ENCODE results near the gene STC2.
"Not testable (repeated sequence)": the region's sequence is repeated elsewhere in the genome, so short reads cannot be mapped to it uniquely, and the experiment has no call there.

STC2 gene, protein sequence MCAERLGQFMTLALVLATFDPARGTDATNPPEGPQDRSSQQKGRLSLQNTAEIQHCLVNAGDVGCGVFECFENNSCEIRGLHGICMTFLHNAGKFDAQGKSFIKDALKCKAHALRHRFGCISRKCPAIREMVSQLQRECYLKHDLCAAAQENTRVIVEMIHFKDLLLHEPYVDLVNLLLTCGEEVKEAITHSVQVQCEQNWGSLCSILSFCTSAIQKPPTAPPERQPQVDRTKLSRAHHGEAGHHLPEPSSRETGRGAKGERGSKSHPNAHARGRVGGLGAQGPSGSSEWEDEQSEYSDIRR

DNA sequence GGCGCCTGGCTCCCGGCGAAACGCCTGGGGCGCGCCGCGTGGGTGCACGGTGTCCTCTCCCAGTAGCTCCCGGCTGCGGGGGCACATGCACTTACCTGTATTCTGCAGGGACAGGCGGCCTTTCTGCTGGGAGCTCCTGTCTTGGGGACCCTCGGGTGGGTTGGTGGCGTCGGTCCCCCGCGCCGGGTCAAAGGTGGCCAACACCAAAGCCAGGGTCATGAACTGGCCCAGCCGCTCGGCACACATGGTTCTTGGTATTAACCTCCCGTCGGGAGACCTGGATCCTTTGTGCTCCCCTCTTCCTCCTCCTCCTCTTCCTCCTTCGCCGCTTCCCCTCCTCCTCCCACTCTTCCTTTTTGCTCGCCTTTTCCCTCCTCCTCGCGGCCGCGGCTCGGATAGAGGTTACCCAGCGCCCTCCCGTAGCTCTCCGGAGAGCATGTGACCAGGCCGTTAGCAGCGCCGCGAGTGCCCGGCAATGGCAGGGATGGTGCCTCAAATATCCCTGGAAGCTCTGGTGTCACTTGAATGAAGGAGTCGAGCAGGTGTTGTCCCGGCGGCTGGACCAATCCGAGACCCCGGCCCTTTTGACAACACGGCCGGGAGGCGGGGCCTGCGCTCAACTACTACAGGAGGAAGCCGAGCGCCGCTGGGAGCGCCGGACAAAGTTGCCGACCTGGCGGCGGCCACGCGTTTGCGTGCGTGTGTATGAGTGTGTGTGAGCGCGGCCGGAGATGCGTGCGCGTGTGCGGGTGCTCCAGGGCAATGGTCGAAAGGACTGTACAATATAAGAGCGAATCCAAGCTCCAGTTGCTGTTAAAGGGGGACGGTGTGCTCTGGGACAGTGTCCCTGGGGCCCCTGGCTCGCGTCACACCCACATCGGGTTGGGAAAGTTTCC, at the start of gene STC2:
Gene STC2, minus strand, starts transcription at position 467 of the 896 bp plus-strand sequence. Its CDS starts 221 bp downstream, at position 246.
- peak; percentile 67 for DNase-seq

DNA sequence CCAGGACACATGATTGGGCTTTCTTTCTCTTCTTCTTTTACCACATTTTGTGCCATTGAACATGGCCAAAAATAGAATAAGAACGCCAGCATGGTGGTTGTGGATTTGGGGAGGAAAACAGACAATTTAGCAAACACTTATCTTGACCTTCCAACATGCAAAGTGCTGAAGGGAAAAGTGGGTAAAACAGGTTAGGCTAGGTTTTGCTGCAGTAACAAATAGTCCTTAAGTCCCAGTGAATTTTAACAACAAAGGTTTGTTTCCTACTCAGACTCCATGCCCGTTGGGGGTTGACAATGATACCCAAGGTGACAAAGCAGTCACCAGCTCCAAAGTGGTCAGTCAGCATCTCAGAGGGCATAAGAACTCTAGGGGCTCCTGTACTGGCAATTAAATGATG, 43.2 kb upstream of the STC2 start:
- no peak for DNase-seq

DNA sequence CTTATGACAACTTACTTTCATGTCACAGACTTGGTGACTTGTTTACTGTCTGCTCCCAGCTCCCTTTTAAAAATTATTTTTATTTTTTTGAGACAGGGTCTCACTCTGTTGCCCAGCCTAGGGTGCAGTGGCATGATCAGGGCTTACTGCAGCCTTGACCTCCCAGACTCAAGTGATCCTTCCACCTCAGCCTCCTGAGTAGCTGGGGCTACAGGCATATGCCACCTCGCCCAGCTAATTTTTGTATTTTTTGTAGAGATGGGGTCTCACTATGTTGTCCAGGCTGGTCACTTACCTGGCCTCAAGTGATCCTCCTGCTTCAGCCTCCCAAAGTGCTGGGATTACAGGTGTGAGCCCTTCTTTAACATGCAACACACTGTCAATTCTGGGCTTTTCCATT, 35.2 kb upstream of the STC2 start:
- not testable (repeated sequence) for DNase-seq

DNA sequence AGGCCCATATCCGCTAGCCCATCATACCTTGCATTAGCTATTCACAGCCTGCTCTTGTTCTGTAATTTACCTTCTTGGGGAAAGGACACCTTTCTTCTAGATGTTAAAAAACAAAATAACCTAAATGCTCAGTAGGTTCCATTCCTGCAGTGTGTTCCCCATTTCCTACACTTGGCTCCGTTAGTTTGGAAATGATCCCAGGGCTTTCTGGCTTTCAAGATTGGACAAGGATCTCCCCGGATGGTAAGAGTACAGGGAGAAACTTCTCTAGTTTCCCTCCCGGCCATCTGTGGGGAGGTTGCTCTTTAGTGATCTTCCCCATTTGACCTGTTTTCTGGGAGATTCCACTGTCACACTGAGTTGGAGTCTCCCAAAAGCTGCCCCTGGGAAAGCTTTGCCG, 27.3 kb upstream of the STC2 start:
- no peak for DNase-seq

DNA sequence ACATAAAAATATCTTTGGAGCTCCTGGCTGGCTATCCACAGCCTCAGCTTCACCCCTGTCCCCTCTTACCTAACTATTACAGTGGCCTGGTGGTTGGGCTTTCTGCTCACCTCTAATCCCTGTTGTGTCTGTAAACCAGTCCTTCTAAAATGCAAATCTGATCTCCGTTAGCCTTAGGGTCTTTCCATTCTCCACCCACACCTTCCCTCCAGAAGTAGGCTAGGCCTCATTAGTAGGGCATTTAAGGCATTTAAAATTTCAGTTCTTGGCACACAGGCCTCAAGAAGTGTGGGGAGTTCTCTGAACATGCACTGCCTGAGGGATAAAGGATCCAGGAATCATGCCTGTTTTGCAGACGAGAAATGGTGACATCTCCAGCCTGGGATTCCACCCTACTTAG, 26.4 kb upstream of the STC2 start:
- no peak for DNase-seq

DNA sequence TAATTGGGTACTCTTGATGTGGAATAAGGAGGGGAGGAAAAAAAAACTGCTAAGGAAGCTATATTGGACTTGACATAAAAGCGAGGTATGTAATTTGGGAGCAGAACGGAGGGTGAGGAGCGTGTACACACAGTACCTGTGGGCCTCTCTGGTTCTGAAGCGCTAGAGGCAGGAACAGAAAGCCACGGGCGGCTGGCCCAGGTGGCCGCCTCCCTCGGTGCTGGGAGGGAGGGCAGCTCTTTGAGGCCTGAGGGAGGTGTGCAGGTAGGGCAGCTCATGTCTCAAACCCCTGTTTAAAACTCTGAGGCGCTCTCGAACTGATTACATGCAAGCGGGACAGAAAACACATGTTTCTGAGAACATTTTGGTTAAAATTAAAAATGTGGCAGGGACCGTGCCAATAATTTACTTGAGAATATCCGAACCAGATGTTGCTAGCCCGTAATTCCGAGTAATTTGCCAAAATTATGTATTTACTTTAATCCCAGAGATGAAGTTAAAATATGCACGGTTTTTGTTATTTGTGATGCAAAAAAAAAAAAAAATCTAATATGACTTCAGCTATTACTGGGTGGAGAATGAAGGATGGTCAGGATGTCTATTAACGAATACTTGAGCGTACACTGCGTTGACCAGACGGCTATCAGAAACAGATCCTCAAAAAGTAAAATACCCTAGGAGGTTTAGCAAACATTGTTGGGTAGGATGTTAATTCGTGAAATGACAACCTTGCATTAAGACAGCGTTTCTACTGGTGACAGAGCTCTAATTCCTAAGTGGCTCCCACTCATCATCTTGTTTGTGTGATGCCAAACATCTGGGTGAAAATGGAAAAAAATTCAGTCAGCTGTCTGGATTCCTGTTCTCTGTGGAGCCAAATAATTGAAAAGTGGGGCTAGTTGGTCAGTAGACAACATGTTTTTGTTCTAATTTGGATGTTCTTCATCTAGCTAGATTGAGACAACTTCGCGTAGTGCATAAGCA, 24.4 kb upstream of the STC2 start:
- DNase-seq = no peak

DNA sequence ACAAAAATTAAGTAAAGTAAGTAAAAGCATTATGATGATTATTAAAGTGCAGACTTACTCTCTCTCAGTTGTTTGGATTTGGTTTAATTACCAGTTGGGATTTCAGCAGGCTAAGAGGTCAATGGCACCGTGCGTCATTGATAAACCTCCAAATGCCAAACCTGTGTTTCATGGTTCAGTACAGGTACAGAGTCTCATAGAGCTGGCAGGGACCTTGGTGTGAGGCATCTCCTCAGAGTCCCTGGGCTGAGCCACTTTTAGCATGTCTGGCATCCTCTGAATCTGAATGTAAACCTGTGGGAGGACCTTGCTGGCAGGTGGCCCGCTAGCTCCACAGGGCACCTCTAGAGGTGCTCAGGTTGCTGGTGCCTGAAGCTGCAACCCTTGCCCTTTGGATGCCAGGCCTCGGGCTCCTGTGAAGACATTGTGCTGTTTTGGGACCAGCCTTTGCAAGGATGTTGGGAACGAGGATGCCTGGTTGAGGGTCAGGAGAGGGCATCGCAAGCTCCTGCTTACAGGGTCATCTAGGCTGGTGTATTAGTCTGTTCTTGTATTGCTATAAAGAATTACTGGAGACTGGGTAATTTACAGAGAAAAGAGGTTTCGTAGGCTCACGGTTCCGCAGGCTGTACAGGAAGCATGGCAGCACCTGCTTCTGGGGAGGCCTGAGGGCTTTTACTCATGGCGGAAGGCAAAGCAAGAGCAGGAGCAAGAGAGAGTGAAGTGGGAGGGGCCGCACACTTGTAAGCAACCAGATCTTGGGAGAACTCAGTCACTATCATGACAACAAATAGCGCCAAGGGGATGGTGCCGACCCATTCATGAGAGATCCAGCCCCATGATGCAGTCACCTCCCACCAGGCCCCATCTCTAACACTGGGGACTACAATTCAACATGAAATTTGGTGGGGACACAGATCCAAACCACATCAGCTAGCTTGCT, 14.9 kb upstream of the STC2 start:
- DNase-seq = no peak

DNA sequence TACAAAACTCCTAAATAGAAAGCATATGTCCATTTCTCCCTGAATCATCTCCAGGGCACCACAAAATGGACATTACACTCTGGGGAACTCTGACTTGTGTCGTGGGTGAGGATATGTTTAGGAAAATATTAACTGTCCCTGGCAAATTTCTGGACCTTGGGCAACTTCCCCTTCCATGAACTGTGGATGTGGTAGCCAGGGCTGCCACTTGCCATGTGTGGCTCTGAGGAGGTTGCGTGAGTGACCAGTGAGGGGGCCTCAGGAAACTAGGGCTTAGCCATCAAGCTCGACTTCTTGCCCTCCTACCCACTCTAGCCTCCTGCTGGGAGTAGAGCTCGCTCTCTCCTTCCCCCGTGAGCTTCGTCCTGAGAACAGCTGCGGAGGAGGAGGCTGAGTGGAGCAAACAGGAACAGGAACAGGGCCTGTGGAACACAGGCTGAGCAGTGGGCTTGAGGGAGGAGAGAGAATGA, 13.8 kb upstream of the STC2 start:
- DNase-seq = no peak

DNA sequence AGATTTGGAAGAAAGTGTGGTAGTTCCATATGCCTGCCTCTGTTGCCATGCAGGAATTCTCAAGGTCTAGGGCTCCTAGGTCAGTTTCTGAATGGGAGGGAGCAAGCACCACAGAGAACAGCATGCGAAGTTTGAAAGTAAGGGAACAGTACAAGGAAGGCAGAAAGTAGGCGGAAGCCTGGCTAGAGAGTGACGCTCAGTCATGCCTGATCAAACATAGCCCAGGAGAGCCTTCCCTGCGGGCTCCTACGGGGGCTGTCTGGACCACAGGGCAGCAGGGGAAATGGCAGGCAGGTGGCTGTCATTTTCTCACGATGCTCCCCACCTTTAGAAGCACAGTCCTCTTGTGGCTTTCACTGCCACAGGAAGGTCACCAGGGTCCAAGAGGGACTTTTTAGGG, 12.8 kb upstream of the STC2 start:
- no peak for DNase-seq

DNA sequence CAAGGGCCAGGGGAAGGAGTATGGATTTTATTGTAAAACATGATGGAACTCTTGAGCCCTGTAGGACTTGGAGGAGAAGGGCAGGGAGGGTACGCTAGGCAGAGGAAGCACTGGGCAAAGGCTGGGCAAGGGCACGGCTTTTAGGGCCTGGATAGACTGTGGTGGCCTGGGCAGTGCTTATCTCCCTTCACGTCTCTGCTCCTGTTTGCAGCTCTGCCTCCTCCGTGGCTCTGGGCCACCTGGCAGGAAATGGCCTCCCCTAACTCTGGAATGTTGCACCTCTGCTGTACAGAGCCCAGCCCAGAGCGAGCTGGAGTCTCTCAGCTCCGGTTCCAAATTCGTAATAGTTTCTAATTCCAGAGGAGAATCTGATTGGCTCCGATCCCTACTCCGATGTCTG, 12.2 kb upstream of the STC2 start:
- DNase-seq = no peak

DNA sequence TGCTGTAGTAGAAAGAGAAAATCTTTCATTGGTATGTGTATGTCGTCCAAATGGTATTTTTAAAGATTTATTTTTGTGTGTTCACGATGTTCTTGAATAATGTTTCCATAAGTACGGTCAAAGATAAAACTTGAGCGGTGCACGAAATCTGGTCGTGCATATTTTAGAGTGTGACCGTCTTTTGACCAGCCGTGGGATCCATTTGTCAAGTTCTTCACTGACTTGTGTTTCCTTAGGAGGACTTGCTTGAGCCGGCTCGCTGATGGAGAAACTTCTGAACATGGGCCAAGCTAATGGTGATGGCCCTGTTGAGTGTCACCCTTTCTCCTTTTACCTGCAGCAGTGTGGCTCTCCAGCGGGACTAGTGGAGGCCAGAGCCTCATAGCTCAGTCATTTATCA, 11.1 kb upstream of the STC2 start:
- DNase-seq = no peak

DNA sequence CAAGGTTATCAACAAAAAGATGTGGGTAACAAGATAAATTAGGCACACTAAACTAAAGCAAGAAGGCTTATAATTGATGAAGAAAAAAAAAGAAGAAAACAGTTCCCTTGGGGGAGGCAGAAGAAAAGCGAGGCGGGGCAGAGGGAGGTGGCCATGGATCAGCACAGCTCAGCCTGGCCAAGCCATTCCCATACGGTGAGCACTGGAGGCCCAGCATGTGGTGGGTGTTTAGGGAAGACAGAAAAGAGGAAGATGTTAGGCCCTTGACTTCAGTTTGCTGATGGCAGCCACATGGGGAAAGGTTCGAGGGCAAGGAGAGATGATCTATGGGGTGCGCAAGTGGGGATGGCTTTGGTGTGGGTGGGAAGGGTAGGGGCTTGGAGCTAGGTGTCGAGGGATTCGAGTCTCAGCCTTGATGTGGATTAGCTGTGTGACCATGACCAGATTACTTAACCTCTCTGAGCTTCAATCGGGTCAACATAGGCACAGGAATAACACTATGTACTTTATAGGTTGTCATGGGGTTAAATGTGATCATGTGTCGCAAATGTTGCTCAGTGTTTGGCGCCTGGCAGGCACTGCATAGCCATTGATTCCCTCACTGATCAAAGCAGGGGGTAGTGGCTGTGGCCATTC, 10.3 kb upstream of the STC2 start:
- DNase-seq = no peak

DNA sequence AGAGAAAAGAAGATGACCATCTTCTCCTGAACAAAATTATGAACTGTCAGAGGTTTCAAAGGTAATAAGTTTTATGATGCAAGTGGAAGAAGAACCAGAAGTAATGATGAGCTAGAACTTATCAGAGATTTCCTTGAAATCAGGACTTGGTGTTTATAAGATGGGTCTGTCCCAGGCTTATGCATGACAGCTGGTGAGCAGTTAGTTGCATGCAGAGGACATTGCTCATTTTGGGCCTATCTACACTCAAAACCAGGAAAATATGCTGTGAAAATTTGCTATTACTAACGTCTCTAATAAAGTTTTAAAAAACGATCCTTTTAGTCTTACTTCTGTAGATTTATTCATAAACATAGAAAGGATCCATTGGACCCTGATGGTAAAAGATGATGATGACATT, 6.6 kb upstream of the STC2 start:
- no peak for DNase-seq

DNA sequence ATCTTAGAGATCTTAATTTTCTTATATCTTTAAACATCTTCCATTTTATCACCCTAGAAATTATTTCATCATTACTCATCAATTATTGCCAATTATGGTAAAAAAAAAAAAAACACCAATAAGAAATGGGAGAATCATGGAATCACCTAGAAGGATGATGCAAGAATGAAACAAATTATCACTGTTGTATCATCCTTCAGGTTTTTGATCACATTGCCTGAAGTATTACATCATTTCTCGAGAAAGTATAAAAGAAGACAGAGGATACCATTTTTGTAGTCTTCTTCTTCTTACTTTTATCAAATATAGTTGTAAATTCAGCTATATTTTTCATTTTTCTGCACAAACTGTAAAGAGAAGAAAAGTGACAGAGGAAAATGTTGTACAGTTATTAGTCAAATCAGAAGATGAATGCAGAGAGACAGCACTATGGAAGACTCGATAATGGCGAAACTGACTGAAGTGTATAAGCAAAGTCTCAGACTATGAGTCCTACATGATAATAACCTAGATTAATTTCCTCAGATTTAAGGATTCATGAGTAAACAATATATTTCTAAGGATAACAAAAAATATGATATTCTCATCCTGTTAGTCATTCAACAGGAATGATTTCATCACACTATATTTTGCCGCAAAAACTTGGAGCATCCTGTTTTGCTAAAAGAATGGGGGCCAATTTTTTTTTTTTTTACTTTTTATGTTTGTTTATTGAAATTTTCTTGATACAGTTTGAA, 5.9 kb upstream of the STC2 start:
- no peak for DNase-seq

DNA sequence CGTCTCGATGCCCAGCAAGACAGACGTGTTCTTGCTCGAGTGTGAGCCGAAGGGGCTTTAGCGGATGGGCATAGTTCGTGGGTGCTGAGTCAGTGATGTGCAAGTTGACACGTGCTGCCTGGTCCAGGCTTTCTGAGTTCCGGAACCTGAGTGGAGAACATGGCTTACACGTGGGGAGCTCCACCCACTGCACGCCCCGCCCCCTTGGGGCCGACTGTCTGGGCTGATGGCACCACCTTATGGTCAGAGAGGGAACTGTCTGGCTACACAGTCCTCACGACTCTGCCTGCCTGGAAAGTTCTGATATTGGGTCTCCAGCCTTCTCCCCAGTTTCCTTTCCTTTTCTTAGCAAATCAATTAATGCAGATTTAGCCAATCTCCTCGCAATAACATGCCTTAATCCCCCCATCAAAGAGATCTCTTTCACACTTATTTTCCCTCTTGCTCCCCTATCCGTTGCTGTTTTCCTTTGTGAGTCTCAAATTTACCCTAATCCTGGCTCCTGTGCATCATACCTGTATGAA, 3.8 kb upstream of the STC2 start:
- peak; percentile 85 for DNase-seq

DNA sequence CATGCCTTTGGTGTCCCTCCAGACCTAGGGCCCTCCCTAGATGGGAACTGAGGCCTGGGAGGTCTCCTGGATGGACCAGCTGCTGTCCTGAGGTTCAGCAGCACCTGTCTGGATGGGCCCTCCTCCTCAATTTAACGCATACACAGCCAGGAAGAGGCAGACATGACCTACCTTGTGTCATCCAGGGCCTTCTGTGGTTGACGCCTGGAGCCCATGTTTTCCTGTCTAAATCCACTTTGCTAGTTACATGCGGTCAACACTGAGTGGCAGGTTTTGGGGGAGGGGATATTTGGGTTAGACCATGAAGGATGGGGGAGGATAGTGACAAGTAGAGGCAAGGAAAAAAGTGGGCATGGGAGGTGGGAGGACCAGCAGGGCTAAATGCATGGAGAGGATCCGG, 3.1 kb upstream of the STC2 start:
- no peak for DNase-seq

DNA sequence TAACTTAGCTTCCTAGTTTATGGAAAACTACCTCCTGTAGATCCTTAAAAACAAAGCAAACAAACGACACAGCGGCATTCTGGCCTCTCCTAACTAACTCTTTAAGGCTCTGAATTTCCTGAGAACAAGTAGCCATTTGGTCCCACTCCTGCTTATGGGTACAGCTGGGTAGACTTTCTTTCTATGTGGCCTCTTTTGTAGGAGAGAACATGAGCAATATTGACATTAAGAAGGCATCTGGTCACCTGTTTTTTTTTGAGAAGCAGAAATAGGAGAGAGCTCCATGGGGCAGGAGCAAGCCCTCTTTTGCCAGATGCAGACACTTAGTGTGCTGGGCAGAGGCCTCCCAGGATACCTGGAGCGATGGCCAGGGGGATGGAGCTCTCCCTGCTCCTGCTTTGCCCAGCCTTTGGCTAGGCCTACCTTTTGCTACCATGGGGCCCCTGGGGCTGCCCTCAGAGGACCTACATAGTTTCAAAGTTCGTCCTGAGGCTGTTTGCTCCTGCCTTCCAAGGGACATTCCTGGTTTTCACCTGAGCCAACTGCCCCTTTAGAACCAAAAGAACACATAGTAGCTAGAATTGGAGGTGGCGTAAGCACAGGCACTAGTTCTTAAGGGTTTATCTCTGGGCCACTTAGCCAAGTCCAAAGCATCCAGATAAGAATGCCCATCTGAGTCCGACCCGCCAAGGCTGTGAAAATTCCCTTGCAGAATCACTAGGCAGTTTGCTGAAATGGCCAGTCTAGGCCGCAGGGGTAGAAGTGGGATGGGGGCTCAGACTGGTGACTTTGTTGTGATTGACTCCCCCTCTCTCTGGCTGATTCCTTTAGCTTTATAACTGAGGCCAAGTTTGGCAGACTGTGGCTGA, 2.4 kb upstream of the STC2 start:
- no peak for DNase-seq

DNA sequence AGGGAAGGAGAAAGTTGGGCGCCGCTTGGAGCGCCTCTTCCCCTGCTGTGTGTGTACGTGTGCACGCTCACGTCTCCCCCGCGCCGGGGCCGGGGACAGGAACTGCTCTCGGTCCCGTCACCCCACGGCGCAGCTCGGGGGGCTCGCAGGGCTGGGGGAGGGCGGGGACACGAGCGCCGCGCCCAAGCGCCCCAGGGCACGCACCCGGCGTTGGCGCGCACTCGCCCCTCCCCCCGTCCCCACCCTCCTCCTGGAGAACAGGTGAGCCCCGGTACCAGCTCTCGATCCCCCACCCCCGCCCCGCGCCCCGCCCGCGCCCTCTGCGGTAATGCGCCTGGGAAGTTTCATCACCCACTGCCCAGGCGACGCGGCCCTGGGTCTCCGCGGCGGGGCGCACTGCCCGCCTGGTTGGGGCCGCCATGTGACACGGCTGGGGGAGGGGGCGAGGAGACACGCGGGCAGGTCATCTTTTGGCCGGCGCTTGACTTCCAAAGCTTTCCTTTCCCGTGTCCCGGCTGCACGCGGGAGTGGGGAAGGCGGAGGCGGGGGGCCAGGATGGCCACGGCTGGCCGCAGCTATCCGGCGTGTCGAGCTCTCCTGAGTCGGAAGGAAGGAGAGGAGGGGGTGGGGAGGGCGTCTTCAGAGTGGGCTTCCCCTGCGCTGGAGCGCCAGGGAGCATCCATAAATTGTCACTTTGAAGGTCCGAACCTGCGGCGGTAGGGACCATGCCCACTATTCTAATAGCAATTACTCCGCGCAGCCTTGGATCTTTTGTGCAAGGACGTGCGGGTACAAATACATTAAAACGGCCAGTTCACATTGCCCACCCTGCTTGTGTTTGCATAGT, 1.5 kb upstream of the STC2 start:
- peak; percentile 64 for DNase-seq

Measured in activated naive CD4-positive, alpha-beta T cell treated with anti-CD3 and anti-CD28 coated beads, Interleukin-2, amount 50 U/mL, for 16 hours (primary cell).